NCI-H1092 (cell line): ENCODE data around the gene FAM234B.
A peak's percentile ranks its signal among the peaks of the same experiment; 100 is the strongest.

ENCODE experiments used
- DNase-seq: peaks from one replicate; lab custom pipeline; 2025; lab: John Stamatoyannopoulos, UW

The FAM234B gene

DNA sequence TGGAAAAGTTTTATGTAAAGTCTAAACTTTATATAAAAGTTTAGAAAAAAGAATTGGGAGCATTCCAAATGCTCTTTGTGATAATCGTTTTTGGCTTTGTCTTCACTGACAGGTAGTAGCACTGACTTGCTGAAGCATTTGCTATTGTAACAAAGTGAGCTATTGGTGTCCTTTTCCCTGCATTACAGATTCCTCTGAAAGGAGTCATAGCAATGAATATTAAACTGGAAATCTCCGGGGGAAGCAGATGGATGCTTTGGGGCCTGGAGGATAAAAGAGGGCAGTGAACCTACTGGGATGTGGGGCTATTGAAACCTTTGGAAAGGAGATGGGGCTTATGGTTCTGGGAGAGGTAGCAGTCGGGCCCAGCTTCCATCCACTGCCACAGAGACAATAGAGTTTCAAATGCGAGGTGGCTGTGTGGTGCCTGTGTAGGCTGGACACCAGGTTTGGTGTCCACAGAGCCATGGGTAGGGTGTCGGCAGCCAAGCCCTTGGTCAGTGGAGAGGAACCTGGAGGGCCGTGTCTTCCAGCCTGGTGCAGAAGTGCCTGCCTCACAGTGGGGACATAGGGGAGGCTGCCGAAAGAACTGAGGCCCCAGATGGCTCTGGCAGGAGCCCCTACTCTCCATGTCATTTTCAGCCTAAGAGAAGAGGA lies 49.1 kb downstream of the FAM234B start:
- no peak for DNase-seq

DNA sequence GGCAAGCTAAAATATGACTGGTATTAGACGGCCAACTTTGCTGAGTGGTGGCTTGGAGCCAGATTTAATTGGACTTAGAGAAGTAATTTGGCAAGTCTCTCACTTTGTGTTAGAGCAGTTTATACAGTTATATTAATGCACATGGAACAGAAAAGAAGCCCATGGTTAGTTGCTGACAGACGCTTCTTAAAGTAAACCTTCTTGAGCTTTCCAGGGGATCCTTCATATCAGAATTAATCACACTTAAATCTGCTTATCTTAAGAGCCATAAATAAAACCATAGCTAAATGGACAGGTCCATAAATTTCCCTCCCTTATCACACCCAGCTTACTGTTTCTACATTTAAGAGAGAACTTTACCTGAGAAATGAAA lies 49.7 kb downstream of the FAM234B start:
- DNase-seq = no peak

DNA sequence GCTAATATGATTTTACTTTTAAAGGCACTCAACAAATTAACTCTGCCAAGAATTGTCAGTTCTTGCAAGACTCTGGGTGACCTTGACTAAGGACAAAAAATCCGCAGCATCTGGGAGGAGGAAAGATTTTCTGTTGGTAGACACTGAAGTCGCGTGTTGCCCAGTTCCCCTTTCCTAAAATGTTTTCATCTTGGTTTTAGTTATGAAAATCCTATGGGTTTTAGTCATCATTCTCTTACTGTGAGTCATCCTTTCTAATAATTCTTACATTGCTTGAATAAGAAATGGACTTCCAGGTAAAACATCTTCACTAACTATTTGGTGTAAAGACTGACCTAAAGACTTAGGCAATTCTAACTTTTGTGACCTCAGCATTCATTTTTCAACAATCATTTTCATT lies 50.2 kb downstream of the FAM234B start:
- no peak for DNase-seq

DNA sequence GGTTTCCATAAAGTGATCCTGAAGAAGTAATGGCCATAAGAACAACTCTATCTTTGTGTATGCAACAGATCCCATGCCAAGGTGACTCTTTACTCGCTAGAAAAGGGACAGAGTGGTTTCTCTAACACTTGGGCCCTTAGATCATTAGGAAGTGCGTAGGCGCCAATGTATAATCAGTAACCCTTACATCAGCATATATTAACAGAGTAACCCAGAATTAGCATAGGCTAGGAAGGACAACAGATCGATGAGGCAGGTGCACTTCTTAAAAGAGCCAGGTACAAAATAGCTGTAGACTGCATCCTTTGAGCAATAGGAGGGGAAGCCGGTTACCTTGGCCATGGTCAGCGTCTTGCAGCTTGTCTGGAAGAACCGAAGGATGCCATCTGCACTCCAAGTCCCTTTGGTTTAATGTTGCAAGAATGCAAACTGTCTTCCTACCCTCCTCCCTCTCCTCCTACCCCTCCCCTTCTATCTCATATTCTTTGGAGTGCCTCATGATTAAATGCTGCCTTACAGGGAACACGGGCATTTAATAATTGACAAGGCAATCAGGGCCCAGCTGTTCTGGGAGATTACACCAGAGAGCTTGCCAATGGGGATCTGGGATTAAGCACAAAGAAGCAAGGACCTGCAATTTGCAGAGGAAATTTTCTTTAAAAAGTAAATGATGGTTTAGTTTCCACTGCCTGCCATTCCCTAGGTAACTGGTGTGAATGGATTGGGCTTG lies 51.2 kb downstream of the FAM234B start:
- DNase-seq = no peak

DNA sequence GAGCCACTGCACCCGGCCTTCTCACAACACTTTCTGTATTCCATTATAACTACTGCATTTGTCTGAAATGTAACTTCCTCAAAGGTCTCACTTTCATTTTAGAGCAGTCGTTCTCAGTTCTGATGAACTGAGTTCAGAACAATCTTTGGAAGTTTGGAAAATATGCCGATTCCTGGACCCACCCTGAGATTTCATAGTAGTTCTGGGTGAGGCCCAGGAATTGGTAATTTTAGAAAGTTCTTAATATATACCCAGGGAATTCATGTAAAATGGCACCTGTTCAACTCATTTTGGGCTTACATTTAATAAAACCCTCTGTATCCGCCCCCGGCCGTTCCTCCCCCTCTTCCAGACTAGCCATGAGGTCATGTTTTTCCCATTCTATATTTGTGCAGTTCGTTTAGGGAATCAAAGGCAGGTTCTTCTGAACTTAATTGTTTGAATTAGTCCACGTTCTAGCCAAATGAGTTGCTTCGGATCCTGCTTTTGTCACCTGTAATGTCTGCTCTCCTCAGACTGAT lies 53.4 kb downstream of the FAM234B start:
- no peak for DNase-seq

DNA sequence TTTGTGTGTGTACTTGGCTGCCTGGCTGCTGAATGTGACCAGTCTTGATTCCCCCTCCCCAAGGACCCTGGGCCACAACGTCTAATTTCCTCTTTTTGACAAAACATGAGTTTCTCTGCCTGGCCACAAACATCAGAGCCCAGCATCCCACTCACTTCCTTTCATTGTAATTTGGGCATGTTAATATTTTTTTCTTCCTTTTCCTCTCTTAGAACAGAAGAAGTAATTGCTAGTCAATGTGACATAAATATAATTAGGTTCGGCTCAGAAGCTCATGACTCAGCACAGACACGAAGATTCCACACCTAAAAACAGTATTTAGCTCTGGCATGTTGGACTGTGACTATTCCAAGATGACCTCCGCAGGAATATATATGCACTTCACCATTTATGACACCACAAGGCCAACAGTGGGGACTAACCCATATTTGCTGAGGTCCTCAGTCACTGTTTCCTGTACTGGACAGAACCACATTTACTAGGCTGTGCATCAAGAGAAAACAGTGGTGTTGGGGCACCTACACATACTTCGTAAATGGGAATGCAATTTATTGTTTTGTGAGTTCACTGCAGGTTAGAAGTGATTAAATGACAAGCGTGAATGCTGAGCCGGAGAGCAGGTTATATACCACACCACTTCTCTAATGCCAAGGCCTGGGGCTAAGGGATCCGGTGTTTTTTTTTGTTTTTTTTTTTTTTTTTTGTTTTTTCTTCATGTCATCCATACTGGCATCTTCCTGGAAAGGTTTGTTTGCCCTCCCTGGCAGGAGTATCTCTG lies 55.1 kb downstream of the FAM234B start:
- no peak for DNase-seq

DNA sequence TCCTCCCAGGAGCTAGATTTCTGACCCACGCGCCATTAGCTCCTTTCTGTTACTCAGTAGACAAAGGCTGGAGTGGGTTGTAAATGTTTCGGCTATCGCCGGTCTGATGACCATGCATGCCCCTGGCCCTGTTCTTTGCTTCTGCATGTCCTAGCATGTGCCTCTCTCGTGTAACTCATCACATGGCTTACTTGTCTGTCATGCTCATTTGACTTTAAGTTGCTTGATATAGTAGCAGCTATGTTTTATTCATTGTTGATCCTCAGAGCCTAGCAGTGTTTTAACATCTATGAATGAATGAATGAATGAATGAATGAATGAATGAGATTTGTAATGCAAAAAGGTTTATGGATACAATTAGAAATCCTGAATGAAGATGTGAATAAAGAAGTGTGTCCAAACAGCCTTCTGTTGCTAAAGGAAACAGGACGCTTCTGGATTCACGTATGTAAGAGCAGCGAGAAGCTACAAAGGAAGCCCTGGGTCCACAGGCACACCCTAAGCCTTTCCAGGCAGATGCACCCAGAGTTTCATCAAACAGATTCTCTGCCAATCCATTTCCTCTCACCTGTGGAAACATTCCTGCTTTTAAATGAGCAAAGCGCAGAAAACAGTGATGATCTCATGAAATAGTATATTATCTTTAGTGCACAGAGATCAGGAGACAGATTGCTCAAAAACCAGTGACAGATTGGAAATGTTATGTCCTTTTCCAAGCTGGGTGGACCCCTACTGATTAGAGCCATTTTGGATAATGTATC lies 55.8 kb downstream of the FAM234B start:
- no peak for DNase-seq

DNA sequence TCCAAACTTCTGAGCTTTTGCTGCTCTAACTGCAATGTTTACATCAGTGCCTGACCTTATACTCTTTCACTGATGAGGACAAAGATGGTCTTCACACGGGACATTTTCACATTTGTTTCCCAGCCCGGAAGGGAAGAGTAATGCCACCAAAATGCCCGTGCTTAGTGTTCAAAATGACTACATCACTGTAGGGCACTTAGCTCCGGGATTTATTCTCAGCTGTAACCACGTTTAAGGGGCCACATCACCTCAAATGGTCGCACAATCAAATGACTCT lies 56.4 kb downstream of the FAM234B start:
- DNase-seq = no peak

DNA sequence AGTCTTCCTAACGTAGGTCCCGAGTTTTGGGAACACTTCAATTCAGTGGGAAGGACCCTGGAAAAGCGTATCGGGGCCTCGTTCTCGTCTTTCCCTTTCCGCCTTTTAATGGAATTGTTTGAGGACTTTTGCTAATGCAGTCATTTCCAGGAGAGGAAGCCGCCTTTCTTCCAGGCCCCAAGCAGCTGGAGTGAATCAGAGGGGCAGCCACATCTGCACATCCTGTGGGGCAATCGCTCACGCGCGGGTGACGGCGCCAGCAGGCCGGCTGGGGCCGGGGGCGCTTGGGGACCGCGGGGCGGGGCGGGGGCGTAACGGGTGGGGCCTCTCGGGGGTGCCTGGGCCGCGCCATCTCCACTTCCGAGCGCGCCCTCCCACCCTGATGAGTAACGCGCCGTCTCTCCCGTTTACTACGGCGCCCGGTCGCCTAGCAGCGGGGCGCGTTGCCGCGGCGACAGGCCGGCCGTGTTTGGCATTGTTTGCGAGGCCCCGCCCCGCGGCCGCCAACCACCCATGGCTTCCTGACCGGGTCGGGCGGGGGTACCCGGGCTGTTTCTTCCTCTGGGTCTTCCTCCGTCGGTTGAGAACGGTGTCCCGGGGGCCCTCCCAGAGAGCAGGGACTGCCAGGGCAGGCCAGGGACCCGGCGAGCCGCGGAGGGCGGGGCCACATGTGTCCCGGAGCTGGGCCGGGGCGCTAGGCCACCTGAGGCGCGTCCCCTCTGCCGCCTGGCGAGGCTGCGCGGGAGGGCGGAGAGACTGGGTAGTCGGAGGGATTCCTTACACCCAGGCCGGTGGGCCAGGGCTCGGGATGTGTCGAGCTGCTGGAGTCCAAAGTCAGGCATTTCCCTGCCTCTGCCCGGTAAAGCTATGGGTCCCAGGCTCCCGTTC lies 56.9 kb downstream of the FAM234B start:
- DNase-seq = peak; percentile 68

DNA sequence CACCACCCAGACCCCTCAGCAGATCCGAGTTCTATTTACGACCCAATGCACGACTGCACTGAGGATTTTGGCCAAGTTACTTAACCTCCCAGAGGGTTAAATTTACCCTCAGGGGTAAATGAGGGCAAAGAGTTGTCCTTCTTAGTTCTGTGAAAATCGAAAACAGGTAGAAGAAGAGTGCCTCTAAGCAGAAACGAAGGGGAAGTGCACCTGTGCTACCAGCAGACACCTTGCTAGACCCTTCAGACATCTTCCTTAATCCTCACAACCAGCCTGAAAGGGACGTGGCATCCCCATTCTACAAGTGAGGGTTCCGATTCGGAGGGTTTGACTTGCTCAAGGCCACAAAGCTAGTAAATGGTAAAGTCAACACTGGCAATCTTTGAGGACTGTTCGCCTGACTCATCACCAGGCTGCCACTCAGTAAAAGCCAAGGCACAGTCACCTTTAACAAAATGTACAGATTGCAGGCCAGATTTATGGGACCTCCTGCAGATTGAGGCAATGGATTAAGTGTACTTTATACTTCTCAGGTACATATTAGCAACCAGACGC lies 57.7 kb downstream of the FAM234B start:
- no peak for DNase-seq

DNA sequence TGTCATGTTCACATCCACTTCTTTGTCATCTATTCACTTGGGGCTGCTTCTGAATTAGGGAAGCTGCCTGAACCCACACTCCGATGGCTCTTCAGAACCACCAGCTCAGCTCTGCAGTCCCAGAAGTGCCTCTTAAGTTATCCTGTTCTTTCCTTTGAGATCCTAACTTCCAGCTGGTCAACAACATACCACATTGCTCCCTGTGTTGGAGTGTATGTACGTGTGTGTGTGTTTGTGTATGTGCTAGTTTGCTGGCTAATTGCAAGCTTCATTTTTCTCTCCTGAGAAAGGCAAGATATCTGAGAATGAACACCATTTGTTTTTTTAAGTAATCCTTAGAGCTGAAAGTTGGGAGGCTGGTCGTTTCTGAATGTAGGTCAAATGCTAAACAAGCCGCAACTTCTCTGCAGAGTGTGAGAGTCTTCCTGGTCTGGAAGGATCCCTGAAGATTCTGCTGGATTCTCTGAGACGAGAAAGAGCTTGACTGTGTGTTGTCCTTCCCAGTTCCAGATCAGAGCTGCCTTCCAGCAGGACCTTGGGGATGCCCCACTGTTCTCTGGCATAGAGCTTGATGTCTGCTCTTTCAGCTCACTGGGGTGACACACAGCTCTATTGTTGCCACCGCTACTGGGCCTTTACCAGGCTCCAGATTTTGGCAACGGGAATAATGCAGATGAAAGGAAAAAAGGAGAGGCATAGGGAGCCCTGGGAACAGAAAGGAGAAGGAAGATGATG lies 58.4 kb downstream of the FAM234B start:
- DNase-seq = no peak

DNA sequence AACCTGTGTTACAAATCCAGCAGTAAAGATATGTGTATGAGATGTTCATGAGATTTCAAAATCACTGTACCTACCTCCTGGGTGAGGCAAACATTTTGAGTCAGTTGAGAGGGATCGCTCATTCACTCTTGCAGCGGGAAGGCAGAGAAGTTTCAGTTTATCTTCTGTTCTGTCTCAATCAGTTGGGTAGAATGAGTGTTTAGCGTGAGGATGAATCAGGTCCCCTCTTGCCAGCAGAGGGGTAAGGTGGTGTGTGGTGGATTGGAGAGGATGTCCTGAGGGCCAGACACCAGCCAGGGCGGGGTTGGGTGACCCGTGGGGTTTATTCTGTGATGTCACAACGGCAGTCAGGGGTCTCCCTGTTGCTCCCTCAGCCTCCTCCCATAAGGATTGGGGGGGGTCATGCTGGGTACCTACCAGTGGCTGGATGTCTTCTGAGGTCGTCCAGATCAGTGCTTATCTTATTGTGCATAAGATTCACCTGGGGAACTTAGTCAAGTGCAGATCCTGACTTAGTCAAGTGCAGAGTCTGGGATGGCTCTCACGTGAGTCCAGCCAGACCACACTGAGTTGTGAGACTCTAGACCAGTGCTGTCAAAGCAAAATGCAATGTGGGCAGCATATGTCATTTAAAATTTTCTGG lies 59.3 kb downstream of the FAM234B start, which contains the start of gene GSG1:
TSS of gene GSG1 (minus strand) at position 277 of the 643 bp plus-strand sequence. CDS start at position 122, 155 bp downstream.
- no peak for DNase-seq

DNA sequence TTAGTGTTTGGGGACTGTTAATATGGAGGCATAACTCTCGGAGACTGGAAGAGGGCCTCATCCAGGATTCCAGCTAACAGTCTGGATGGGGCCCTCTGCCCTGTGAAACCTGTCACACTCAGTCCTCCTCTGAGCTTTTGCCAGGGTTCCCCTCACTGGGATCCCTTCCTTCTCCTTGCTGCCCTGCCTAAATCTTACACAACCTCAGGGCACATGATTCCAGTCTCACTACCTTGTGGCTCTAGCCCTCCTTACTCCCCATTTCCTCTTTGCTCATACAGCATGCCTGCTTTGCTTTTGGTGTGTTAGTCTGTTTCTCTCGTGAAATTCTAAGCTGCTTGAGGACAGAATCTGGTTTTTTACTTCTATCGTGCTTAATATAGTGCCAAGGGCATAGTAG lies 60.2 kb downstream of the FAM234B start:
- DNase-seq = no peak

DNA sequence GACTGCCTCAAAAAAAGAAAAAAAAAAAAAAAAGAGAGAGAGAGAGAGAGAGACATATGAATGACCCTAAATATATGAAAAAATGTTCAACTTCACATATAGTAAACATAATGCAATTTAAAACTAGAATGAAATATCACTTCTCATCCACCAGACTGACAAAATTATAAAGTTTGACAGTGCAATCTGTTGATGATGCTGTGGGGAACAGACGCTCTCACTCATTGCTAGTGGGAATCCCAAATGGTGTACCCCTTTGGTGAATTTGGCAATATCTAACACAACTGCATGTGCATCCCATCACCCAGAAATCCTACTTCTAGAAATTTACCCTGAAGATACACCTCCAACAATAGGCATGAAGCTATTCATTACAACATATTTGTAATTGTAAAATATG lies 61.6 kb downstream of the FAM234B start:
- DNase-seq = no peak

DNA sequence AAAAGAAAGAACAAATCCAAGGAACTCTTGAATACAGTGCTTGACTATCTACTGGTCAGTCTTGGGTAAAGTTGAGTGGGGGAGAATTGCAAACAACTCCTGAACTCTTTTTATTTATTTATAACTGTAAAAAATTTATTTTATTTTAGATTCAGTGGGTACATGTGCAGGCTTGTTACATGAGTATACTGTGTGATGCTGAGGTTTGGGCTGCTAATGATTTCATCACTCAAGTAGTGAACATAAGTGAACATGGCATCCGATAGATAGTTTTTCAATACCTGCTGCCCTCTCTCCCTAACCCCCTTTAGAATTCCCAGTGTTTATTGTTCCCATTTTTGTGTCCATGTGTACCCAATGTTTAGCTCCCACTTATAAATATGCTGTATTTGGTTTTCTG lies 62.5 kb downstream of the FAM234B start:
- no peak for DNase-seq

DNA sequence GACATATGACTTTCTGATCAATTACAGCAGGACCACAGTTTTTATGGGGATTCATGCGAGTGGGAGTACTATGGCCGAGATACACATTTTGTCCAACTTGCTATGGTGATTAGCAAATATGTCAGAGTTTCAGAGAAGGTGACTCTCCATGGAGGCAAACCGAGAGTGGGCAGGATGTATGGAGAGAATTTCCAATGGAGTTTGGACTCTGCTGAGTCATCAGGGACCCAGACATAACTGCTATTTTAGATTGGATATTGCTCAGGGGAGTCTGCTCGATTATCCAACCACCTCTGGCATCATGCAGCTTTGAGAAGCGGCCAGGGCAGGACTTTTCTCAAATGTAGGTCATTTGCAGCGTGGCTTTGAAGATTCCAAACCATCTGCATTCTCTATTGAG lies 68.8 kb downstream of the FAM234B start:
- no peak for DNase-seq

DNA sequence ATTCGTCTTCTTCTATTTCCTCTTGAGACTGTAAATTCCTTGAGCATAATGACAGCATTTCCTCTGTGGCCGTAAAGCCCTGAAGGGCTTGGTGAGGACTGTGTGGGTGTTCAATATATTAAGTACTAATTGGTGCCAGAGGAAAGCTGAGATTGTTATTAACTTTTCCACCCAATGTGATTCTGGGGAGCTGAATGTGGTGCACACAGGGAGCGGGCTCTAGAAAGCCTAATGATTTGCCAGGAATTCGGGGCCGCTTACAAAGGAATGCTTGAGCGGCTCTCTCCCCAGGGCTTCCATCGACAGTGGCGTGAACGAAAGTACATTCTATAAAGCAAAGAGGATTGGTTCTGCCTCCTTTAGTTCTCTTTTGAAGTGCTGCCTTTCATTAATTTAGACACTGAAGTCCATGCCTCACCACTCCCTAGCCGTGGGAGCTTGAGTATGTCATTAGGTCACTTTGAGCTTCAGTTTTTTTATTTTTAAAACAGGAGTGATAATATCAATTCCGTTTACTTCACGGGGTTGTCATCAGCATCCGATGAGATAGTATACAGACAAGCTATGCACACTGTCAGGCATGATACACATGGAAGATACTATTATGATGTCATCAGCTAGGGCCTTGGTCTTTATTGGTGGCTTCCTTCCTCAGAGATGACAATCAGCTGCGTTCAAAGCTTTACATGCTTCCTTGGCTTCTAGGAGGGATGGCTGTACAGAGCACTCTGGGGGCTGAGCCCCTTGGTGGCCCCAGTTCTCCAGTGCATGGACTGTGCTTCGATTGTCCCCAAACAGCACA lies 70.3 kb downstream of the FAM234B start:
- DNase-seq = no peak

DNA sequence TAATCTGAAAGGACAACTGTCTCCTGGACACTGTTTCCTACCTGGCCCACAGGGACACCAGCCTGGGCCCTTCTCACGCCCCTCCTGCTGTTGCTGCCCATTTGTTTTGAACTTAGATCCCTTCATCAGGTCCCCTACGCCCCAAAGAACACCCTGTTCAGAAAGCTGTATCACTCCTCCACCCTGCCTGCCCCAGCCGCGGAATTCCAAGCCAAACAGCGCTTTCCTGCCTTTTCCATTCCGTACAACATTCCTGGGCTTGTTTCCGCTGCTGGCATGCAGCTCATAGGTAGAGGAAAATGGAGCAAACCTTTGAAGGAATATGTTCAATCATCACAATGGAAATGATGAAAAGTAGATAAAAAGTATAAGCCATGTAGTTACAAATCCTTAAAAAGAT lies 72.1 kb downstream of the FAM234B start:
- no peak for DNase-seq

DNA sequence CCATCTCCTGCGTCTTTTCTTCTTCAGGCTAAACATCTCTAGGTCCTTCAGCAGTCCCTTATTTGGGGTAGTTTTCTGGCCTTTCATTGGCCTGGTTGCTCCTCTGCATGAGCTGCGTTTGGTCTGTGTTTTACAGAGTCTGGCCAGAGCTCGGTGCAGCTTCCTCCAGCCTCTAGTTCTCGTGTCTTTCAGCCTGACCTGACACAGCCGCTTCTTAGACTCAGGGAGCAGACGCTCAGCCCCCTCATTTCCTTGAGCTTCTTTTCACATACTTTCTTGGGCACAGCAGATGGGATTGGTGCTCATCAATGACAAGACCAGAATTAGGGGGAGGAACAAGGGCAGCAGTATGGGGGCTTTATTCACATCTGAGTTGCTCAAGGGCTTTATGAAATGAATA lies 72.8 kb downstream of the FAM234B start:
- DNase-seq = no peak
